Activated T-helper 2 cell treated with anti-CD3 and anti-CD28 coated beads, Interferon-gamma antibody, Interleukin-2, Interleukin-4, amounts not matched to agents 10 μg/mL and 5 μg/mL and 100 μg/mL, durations not matched to agents 14 hours and 24 hours and 36 hours (primary cell): ENCODE results near the gene EPHA6. TPM values are rescaled to one million over a fixed set of nuclear protein-coding genes. Genes with fewer than 3 reads are reported as not detected.

Experiments
- DNase-seq: peaks from one replicate; pipeline ENCODE4 v3.0.0; 2021; ENCODE audit warnings: low spot score
- H3K27ac Mint-ChIP-seq: one replicate; pipeline ENCODE4 v1.8.0; 2021; ENCODE audit warnings: mixed read lengths
- H3K27me3 Mint-ChIP-seq: one replicate; pipeline ENCODE4 v1.8.0; 2021; ENCODE audit warnings: low read depth, mixed read lengths
- H3K36me3 Mint-ChIP-seq: one replicate; pipeline ENCODE4 v1.8.0; 2021; ENCODE audit warnings: low read depth, mixed read lengths
- H3K4me1 Mint-ChIP-seq: one replicate; pipeline ENCODE4 v1.8.0; 2021; ENCODE audit warnings: low read depth, mixed read lengths
- H3K4me3 Mint-ChIP-seq: one replicate; pipeline ENCODE4 v1.8.0; 2021; ENCODE audit warnings: low read depth, mild to moderate bottlenecking, moderate library complexity, mixed read lengths
- H3K9me3 Mint-ChIP-seq: one replicate; pipeline ENCODE4 v1.8.0; 2021; ENCODE audit warnings: mixed read lengths
- intact Hi-C: fragments of 100-400 bp; cut with micrococcal nuclease; formaldehyde crosslinking; loops from one replicate; pipeline ENCODE4 v1.15.1; 2023
- total RNA-seq: library from RNA; stranded (reverse); gene quantifications from 2 replicates; pipeline ENCODE4 v1.2.3, GENCODE V29; 2022

EPHA6 gene
- total RNA-seq, 1 donor from 2014 or later: not detected

GRCh38 chr3:97665896-97666295 is 851.5 kb downstream of the EPHA6 start:
- Mint-ChIP-seq H3K9me3 (no peaks in the 10 kb centered on the region), H3K27me3 (no peaks in the 10 kb centered on the region), H3K27ac (no peak overlapping the region), H3K4me1 (no peaks in the 10 kb centered on the region), H3K4me3 (no peak overlapping the region), H3K36me3 (no peaks in the 10 kb centered on the region)
- intact Hi-C loops: no loop called here
- DNase-seq: no peak

GRCh38 chr3:97670952-97671351 is 856.6 kb downstream of the EPHA6 start:
- Mint-ChIP-seq H3K36me3 (no peaks in the 10 kb centered on the region), H3K27ac (no peak overlapping the region), H3K4me1 (no peaks in the 10 kb centered on the region), H3K4me3 (no peak overlapping the region), H3K9me3 (no peaks in the 10 kb centered on the region), H3K27me3 (no peaks in the 10 kb centered on the region)
- DNase-seq: no peak
- intact Hi-C loops: no loop called here

- no peaks in the 10 kb centered on the region for H3K9me3 Mint-ChIP-seq
- H3K4me1 Mint-ChIP-seq: no peaks in the 10 kb centered on the region
- intact Hi-C loops: no loop called here
- H3K4me3 Mint-ChIP-seq: no peak overlapping the region
- H3K27me3 Mint-ChIP-seq: no peaks in the 10 kb centered on the region
- DNase-seq: no peak
- H3K27ac Mint-ChIP-seq: no peak overlapping the region
- no peaks in the 10 kb centered on the region for H3K36me3 Mint-ChIP-seq
Measured at GRCh38 chr3:97673357-97673997, 859.1 kb downstream of the EPHA6 start.

- intact Hi-C loops: no loop called here
- Mint-ChIP-seq H3K27me3 (no peaks in the 10 kb centered on the region), H3K9me3 (no peaks in the 10 kb centered on the region), H3K4me3 (no peak overlapping the region), H3K4me1 (no peaks in the 10 kb centered on the region), H3K27ac (no peak overlapping the region), H3K36me3 (no peaks in the 10 kb centered on the region)
- no peak for DNase-seq
Measured at GRCh38 chr3:97674461-97674860, 860.1 kb downstream of the EPHA6 start.

GRCh38 chr3:97680210-97680609 is 865.8 kb downstream of the EPHA6 start:
- H3K27ac Mint-ChIP-seq: no peak overlapping the region
- no peaks in the 10 kb centered on the region for H3K4me1 Mint-ChIP-seq
- H3K36me3 Mint-ChIP-seq: no peaks in the 10 kb centered on the region
- no peak for DNase-seq
- H3K9me3 Mint-ChIP-seq: no peaks in the 10 kb centered on the region
- intact Hi-C loops: no loop called here
- peaks cover 2% of the 10 kb centered on the region for H3K27me3 Mint-ChIP-seq
- no peak overlapping the region for H3K4me3 Mint-ChIP-seq

GRCh38 chr3:97680696-97681095 is 866.3 kb downstream of the EPHA6 start:
- H3K9me3 Mint-ChIP-seq: no peaks in the 10 kb centered on the region

GRCh38 chr3:97684490-97684889 is 870.1 kb downstream of the EPHA6 start:
- DNase-seq: no peak
- Mint-ChIP-seq H3K9me3 (no peaks in the 10 kb centered on the region), H3K27me3 (peaks cover 2% of the 10 kb centered on the region), H3K4me3 (no peak overlapping the region), H3K4me1 (no peaks in the 10 kb centered on the region), H3K36me3 (no peaks in the 10 kb centered on the region), H3K27ac (no peak overlapping the region)
- intact Hi-C loops: no loop called here

More at GRCh38 chr3:97680696-97681095, 866.3 kb downstream of the EPHA6 start:
- no peak overlapping the region for H3K4me3 Mint-ChIP-seq
- intact Hi-C loops: no loop called here
- no peak overlapping the region for H3K27ac Mint-ChIP-seq
- H3K27me3 Mint-ChIP-seq: peaks cover 2% of the 10 kb centered on the region
- no peaks in the 10 kb centered on the region for H3K36me3 Mint-ChIP-seq
- no peak for DNase-seq
- no peaks in the 10 kb centered on the region for H3K4me1 Mint-ChIP-seq

GRCh38 chr3:97686258-97686657 is 871.9 kb downstream of the EPHA6 start:
- Mint-ChIP-seq H3K4me3 (no peak overlapping the region), H3K36me3 (no peaks in the 10 kb centered on the region), H3K9me3 (no peaks in the 10 kb centered on the region), H3K27me3 (no peaks in the 10 kb centered on the region), H3K27ac (no peak overlapping the region), H3K4me1 (no peaks in the 10 kb centered on the region)
- DNase-seq: no peak
- intact Hi-C loops: no loop called here

- H3K4me3 Mint-ChIP-seq: no peak overlapping the region
- no peak for DNase-seq
- H3K27ac Mint-ChIP-seq: no peak overlapping the region
- no peaks in the 10 kb centered on the region for H3K9me3 Mint-ChIP-seq
- no peaks in the 10 kb centered on the region for H3K4me1 Mint-ChIP-seq
- no peaks in the 10 kb centered on the region for H3K36me3 Mint-ChIP-seq
- intact Hi-C loops: no loop called here
- H3K27me3 Mint-ChIP-seq: no peaks in the 10 kb centered on the region
Measured at GRCh38 chr3:97687734-97688133, 873.3 kb downstream of the EPHA6 start.

- Mint-ChIP-seq H3K27me3 (no peaks in the 10 kb centered on the region), H3K4me1 (no peaks in the 10 kb centered on the region), H3K36me3 (no peaks in the 10 kb centered on the region), H3K9me3 (no peaks in the 10 kb centered on the region), H3K4me3 (no peak overlapping the region), H3K27ac (no peak overlapping the region)
- intact Hi-C loops: no loop called here
- DNase-seq: no peak
Measured at GRCh38 chr3:97689111-97689510, 874.7 kb downstream of the EPHA6 start.

GRCh38 chr3:97689962-97690361 is 875.6 kb downstream of the EPHA6 start:
- Mint-ChIP-seq H3K9me3 (no peaks in the 10 kb centered on the region), H3K4me1 (no peaks in the 10 kb centered on the region), H3K27ac (no peak overlapping the region), H3K36me3 (no peaks in the 10 kb centered on the region), H3K4me3 (no peak overlapping the region), H3K27me3 (no peaks in the 10 kb centered on the region)
- DNase-seq: no peak
- intact Hi-C loops: no loop called here

GRCh38 chr3:97691354-97691753 is 877.0 kb downstream of the EPHA6 start:
- H3K9me3 Mint-ChIP-seq: no peaks in the 10 kb centered on the region
- H3K27ac Mint-ChIP-seq: no peak overlapping the region
- no peak overlapping the region for H3K4me3 Mint-ChIP-seq
- H3K4me1 Mint-ChIP-seq: no peaks in the 10 kb centered on the region
- intact Hi-C loops: no loop called here
- H3K36me3 Mint-ChIP-seq: no peaks in the 10 kb centered on the region
- H3K27me3 Mint-ChIP-seq: no peaks in the 10 kb centered on the region
- no peak for DNase-seq

GRCh38 chr3:97692389-97692788 is 878.0 kb downstream of the EPHA6 start:
- no peaks in the 10 kb centered on the region for H3K27me3 Mint-ChIP-seq
- intact Hi-C loops: no loop called here
- H3K4me1 Mint-ChIP-seq: no peaks in the 10 kb centered on the region
- DNase-seq: no peak
- no peak overlapping the region for H3K27ac Mint-ChIP-seq
- H3K9me3 Mint-ChIP-seq: no peaks in the 10 kb centered on the region
- no peak overlapping the region for H3K4me3 Mint-ChIP-seq
- H3K36me3 Mint-ChIP-seq: no peaks in the 10 kb centered on the region

GRCh38 chr3:97692831-97693230 is 878.4 kb downstream of the EPHA6 start:
- Mint-ChIP-seq H3K27ac (no peak overlapping the region), H3K36me3 (no peaks in the 10 kb centered on the region), H3K9me3 (no peaks in the 10 kb centered on the region), H3K4me3 (no peak overlapping the region), H3K4me1 (no peaks in the 10 kb centered on the region), H3K27me3 (no peaks in the 10 kb centered on the region)
- intact Hi-C loops: no loop called here
- no peak for DNase-seq
